Neural progenitor cell (in vitro differentiated cells): ENCODE results near the gene PMIS2. TPM values are rescaled to one million over a fixed set of nuclear protein-coding genes. Genes with fewer than 3 reads are reported as not detected.

Experiments used
- DNase-seq: peaks from one replicate; pipeline ENCODE4 v3.0.0-alpha.2; 2016; ENCODE audit warnings: low spot score
- H2AFZ ChIP-seq: fragments of 200-600 bp; sonication (generic); replicated peaks from 2 replicates; pipeline ENCODE4 v1.6.1; 2016; ENCODE audit warnings: antibody characterized with exemption
- H3F3A ChIP-seq: fragments of 200-600 bp; sonication (generic); 2 replicates; pipeline ENCODE4 v1.6.1; 2016; ENCODE audit warnings: antibody characterized with exemption, low read depth
- H3K27ac ChIP-seq: fragments of 200-600 bp; sonication (generic); 2 replicates; pipeline ENCODE4 v1.5.1; 2016; ENCODE audit warnings: mild to moderate bottlenecking
- H3K27me3 ChIP-seq: fragments of 200-600 bp; sonication (generic); 2 replicates; pipeline ENCODE4 v1.6.1; 2016; ENCODE audit warnings: mild to moderate bottlenecking, moderate library complexity
- H3K36me3 ChIP-seq: fragments of 200-600 bp; sonication (generic); 2 replicates; pipeline ENCODE4 v1.5.1; 2016
- H3K4me1 ChIP-seq: fragments of 200-600 bp; sonication (generic); 2 replicates; pipeline ENCODE4 v1.6.1; 2016; ENCODE audit warnings: mixed run types
- H3K4me2 ChIP-seq: fragments of 200-600 bp; sonication (generic); 2 replicates; pipeline ENCODE4 v1.6.1; 2016
- H3K4me3 ChIP-seq: fragments of 200-600 bp; sonication (generic); 2 replicates; pipeline ENCODE4 v1.5.1; 2016
- H3K79me2 ChIP-seq: fragments of 200-600 bp; sonication (generic); 2 replicates; pipeline ENCODE4 v1.6.1; 2016; ENCODE audit warnings: low read depth
- H3K9ac ChIP-seq: fragments of 200-600 bp; sonication (generic); 2 replicates; pipeline ENCODE4 v1.6.1; 2016
- H3K9me3 ChIP-seq: fragments of 200-600 bp; sonication (generic); 2 replicates; pipeline ENCODE4 v1.5.1; 2016; ENCODE audit warnings: low read depth
- H4K20me1 ChIP-seq: fragments of 200-600 bp; sonication (generic); 2 replicates; pipeline ENCODE4 v1.6.1; 2016; ENCODE audit warnings: low read depth
- H3K27ac Mint-ChIP-seq: 3 replicates; pipeline ENCODE4 v1.8.0; 2021; ENCODE audit warnings: mixed read lengths
- H3K27me3 Mint-ChIP-seq: 2 replicates; pipeline ENCODE4 v1.8.0; 2022; ENCODE audit warnings: low read depth, mild to moderate bottlenecking, inconsistent platforms, moderate library complexity, mixed read lengths; ENCODE audit not compliant: insufficient read depth
- H3K36me3 Mint-ChIP-seq: 3 replicates; pipeline ENCODE4 v1.8.0; 2021; ENCODE audit warnings: mixed read lengths
- H3K4me1 Mint-ChIP-seq: 3 replicates; pipeline ENCODE4 v1.8.0; 2021; ENCODE audit warnings: mixed read lengths
- H3K4me3 Mint-ChIP-seq: 3 replicates; pipeline ENCODE4 v1.8.0; 2021; ENCODE audit warnings: mild to moderate bottlenecking, moderate library complexity, mixed read lengths
- H3K9me3 Mint-ChIP-seq: 3 replicates; pipeline ENCODE4 v1.8.0; 2020; ENCODE audit warnings: mixed read lengths
- CTCF ChIP-seq: fragments of 200-600 bp; sonication (generic); IDR thresholded peaks from 2 replicates; pipeline ENCODE4 v1.5.1; 2017; ENCODE audit warnings: antibody characterized with exemption, mild to moderate bottlenecking
- EZH2 ChIP-seq: fragments of 200-600 bp; sonication (generic); IDR thresholded peaks from 2 replicates; pipeline ENCODE4 v1.6.1; 2017; ENCODE audit warnings: antibody characterized with exemption, mild to moderate bottlenecking, moderate library complexity
- EZH2phosphoT487 ChIP-seq: fragments of 200-600 bp; sonication (generic); IDR thresholded peaks from 2 replicates; pipeline ENCODE4 v1.6.1; 2017; ENCODE audit warnings: antibody characterized with exemption
- total RNA-seq: library from RNA; depleted of rRNA; stranded (reverse); fragments of >200 nt; gene quantifications from 2 replicates; pipeline ENCODE4 v1.2.3, GENCODE V29; 2015; ENCODE audit warnings: low replicate concordance

The PMIS2 gene
- total RNA-seq, 1 donor from 2014 or later, result not detected

GRCh38 chr19:35621708-35622107, 35.7 kb downstream of the PMIS2 start:
- TF ChIP-seq EZH2phosphoT487, result no peak
- no peak for TF ChIP-seq CTCF
- TF ChIP-seq EZH2, result no peak
- Mint-ChIP-seq H3K4me1 (no peaks in the 10 kb centered on the region), H3K36me3 (peaks cover 10% of the 10 kb centered on the region), H3K27ac (peak overlapping the region; percentile 59), H3K4me3 (no peak overlapping the region), H3K27me3 (no peaks in the 10 kb centered on the region), H3K9me3 (no peaks in the 10 kb centered on the region)
- Histone ChIP-seq H3K27me3 (no peaks in the 10 kb centered on the region), H3K79me2 (no peaks in the 10 kb centered on the region), H3K4me3 (no peak overlapping the region), H3K9me3 (no peaks in the 10 kb centered on the region), H2AFZ (no peak overlapping the region), H4K20me1 (no peaks in the 10 kb centered on the region), H3K4me2 (no peak overlapping the region), H3K4me1 (no peaks in the 10 kb centered on the region), H3K27ac (no peak overlapping the region), H3F3A (no peaks in the 10 kb centered on the region), H3K9ac (no peak overlapping the region), H3K36me3 (no peaks in the 10 kb centered on the region)
- no peak for DNase-seq

GRCh38 chr19:35622750-35623149, 36.8 kb downstream of the PMIS2 start:
- Histone ChIP-seq H3K27ac (no peak overlapping the region), H3K4me1 (no peaks in the 10 kb centered on the region), H3K9ac (no peak overlapping the region), H3K27me3 (no peaks in the 10 kb centered on the region), H3K4me3 (no peak overlapping the region), H3K9me3 (no peaks in the 10 kb centered on the region), H3F3A (peaks cover 3% of the 10 kb centered on the region), H3K36me3 (no peaks in the 10 kb centered on the region), H3K79me2 (no peaks in the 10 kb centered on the region), H2AFZ (no peak overlapping the region), H3K4me2 (no peak overlapping the region), H4K20me1 (no peaks in the 10 kb centered on the region)
- Mint-ChIP-seq H3K27ac (no peak overlapping the region), H3K36me3 (peaks cover 10% of the 10 kb centered on the region), H3K27me3 (no peaks in the 10 kb centered on the region), H3K4me1 (no peaks in the 10 kb centered on the region), H3K9me3 (no peaks in the 10 kb centered on the region), H3K4me3 (no peak overlapping the region)
- DNase-seq, result no peak
- TF ChIP-seq EZH2phosphoT487 (no peak), CTCF (no peak), EZH2 (no peak)

- Histone ChIP-seq H3K27me3 (no peaks in the 10 kb centered on the region), H3K27ac (no peak overlapping the region), H3K4me2 (no peak overlapping the region), H3K4me3 (no peak overlapping the region), H3K9me3 (no peaks in the 10 kb centered on the region), H4K20me1 (no peaks in the 10 kb centered on the region), H2AFZ (no peak overlapping the region), H3F3A (peaks cover 9% of the 10 kb centered on the region), H3K4me1 (no peaks in the 10 kb centered on the region), H3K36me3 (no peaks in the 10 kb centered on the region), H3K79me2 (no peaks in the 10 kb centered on the region), H3K9ac (no peak overlapping the region)
- Mint-ChIP-seq H3K9me3 (no peaks in the 10 kb centered on the region), H3K4me3 (no peak overlapping the region), H3K4me1 (peaks cover 4% of the 10 kb centered on the region), H3K27me3 (no peaks in the 10 kb centered on the region), H3K27ac (no peak overlapping the region), H3K36me3 (peaks cover 10% of the 10 kb centered on the region)
- DNase-seq, result no peak
- TF ChIP-seq EZH2 (no peak), CTCF (no peak), EZH2phosphoT487 (no peak)
These were observed 37.5 kb downstream of the PMIS2 start for GRCh38 chr19:35623327-35624010.
